CD14-positive monocyte (primary cell): ENCODE measurements around the gene CSK. TPM values are rescaled to one million over a fixed set of nuclear protein-coding genes. Genes with fewer than 3 reads are reported as not detected.

Source experiments
- DNase-seq, 3 donors: peaks; one replicate each; pipeline ENCODE4 v3.0.0-alpha.2; 2011 to 2022
- H2AFZ ChIP-seq: 2 replicates; pipeline ENCODE4 v1.6.0; 2012; ENCODE audit warnings: mild to moderate bottlenecking, low read depth, low read length, inconsistent platforms; ENCODE audit not compliant: insufficient read depth, poor library complexity, severe bottlenecking
- H3K27ac ChIP-seq, 2 donors: 1 replicate in 1 of 2; 2 replicates in 1 of 2; pipeline ENCODE4 v1.5.1; 2012 to 2013; ENCODE audit warnings: low read length in 2 of 2, control low read depth in 1 of 2, inconsistent platforms in 1 of 2, low read depth in 1 of 2, mild to moderate bottlenecking in 1 of 2
- H3K27me3 ChIP-seq, 2 donors: one replicate each; pipeline versions ENCODE4 v1.6.0 to v1.6.1; 2011 to 2013; ENCODE audit warnings: low read length in 2 of 2; ENCODE audit not compliant: control insufficient read depth in 2 of 2, insufficient read depth in 2 of 2
- H3K36me3 ChIP-seq, 2 donors: replicated peaks in 1 of 2; 1 replicate in 1 of 2; 2 replicates in 1 of 2; pipeline versions ENCODE4 v1.5.1 to v1.6.1; 2012 to 2013; ENCODE audit warnings: low read length in 2 of 2, control low read depth in 1 of 2, inconsistent platforms in 1 of 2, mild to moderate bottlenecking in 1 of 2; ENCODE audit not compliant: insufficient read depth in 2 of 2, control insufficient read depth in 1 of 2
- H3K4me1 ChIP-seq, 2 donors: 1 replicate in 1 of 2; 2 replicates in 1 of 2; pipeline versions ENCODE4 v1.5.1 to v1.6.1; 2012 to 2013; ENCODE audit warnings: low read length in 2 of 2, control low read depth in 1 of 2, inconsistent platforms in 1 of 2, mild to moderate bottlenecking in 1 of 2, moderate library complexity in 1 of 2; ENCODE audit not compliant: insufficient read depth in 2 of 2, control insufficient read depth in 1 of 2
- H3K4me2 ChIP-seq: replicated peaks from 2 replicates; pipeline ENCODE3; 2012; ENCODE audit warnings: low read length, moderate library complexity, mild to moderate bottlenecking; ENCODE audit not compliant: poor library complexity, severe bottlenecking; ENCODE audit errors: extremely low read depth
- H3K4me3 ChIP-seq, 3 experiments: fragments of 200-600 bp in 1 of 3; sonication (generic) in 1 of 3; replicated peaks in 1 of 3; 1 replicate in 2 of 3; 2 replicates in 1 of 3; pipeline ENCODE4 v1.5.1; 2011 to 2013; ENCODE audit warnings: low read length in 3 of 3, mild to moderate bottlenecking in 3 of 3, control low read depth in 2 of 3, low read depth in 2 of 3, inconsistent platforms in 1 of 3, moderate library complexity in 1 of 3
- H3K79me2 ChIP-seq: 2 replicates; pipeline ENCODE4 v1.6.0; 2012; ENCODE audit warnings: mild to moderate bottlenecking, control low read depth, inconsistent platforms, low read length, moderate library complexity; ENCODE audit not compliant: insufficient read depth
- H3K9ac ChIP-seq: 2 replicates; pipeline ENCODE4 v1.6.0; 2017; ENCODE audit warnings: low read length, mild to moderate bottlenecking; ENCODE audit not compliant: insufficient read depth, poor library complexity, severe bottlenecking
- H3K9me3 ChIP-seq, 2 donors: replicated peaks in 1 of 2; 1 replicate in 1 of 2; 2 replicates in 1 of 2; pipeline versions ENCODE4 v1.5.1 to v1.6.1; 2012 to 2013; ENCODE audit warnings: low read length in 2 of 2, control low read depth in 1 of 2; ENCODE audit not compliant: control insufficient read depth in 1 of 2, insufficient read depth in 1 of 2
- H4K20me1 ChIP-seq: 2 replicates; pipeline ENCODE4 v1.6.0; 2012; ENCODE audit warnings: mild to moderate bottlenecking, low read length, control low read depth, moderate library complexity; ENCODE audit not compliant: insufficient read depth
- H3K27ac Mint-ChIP-seq, 7 donors: one replicate each; pipeline ENCODE4 v1.8.0; 2020; ENCODE audit warnings: mild to moderate bottlenecking in 7 of 7, mixed read lengths in 7 of 7, moderate library complexity in 6 of 7, inconsistent platforms in 2 of 7
- H3K27me3 Mint-ChIP-seq, 3 donors: one replicate each; pipeline ENCODE4 v1.8.0; 2021 to 2022; ENCODE audit warnings: low read depth in 3 of 3, mild to moderate bottlenecking in 3 of 3, mixed read lengths in 3 of 3, moderate library complexity in 3 of 3, inconsistent platforms in 1 of 3
- H3K36me3 Mint-ChIP-seq, 2 donors: one replicate each; pipeline ENCODE4 v1.8.0; 2020; ENCODE audit warnings: mixed read lengths in 2 of 2, inconsistent platforms in 1 of 2, mild to moderate bottlenecking in 1 of 2
- H3K4me1 Mint-ChIP-seq: one replicate; pipeline ENCODE4 v1.8.0; 2020; ENCODE audit warnings: mild to moderate bottlenecking, mixed read lengths
- H3K4me3 Mint-ChIP-seq, 2 donors: one replicate each; pipeline ENCODE4 v1.8.0; 2020; ENCODE audit warnings: mild to moderate bottlenecking in 2 of 2, mixed read lengths in 2 of 2, moderate library complexity in 1 of 2
- H3K9me3 Mint-ChIP-seq, 7 donors: one replicate each; pipeline ENCODE4 v1.8.0; 2020 to 2022; ENCODE audit warnings: mixed read lengths in 7 of 7, mild to moderate bottlenecking in 6 of 7, moderate library complexity in 6 of 7, inconsistent platforms in 2 of 7
- CTCF ChIP-seq: fragments of 200-600 bp; IDR thresholded peaks from one replicate; pipeline ENCODE4 v1.8.0; 2022; ENCODE audit warnings: antibody characterized with exemption, mild to moderate bottlenecking
- WGBS: methylation state at CpG from one replicate; pipeline ENCODE4 v1.1.5; 2013; ENCODE audit warnings: missing lambda C conversion rate; ENCODE audit not compliant: insufficient coverage; 5-methylcytosine and 5-hydroxymethylcytosine counted together
- intact Hi-C, 2 donors: fragments of 100-400 bp; cut with micrococcal nuclease; formaldehyde crosslinking; loops; one replicate each; pipeline versions ENCODE4 v1.15.0 to v1.15.1; 2023
- polyA plus RNA-seq, 3 donors: library from polyadenylated mRNA; depleted of rRNA in 1 of 3; unstranded in 2 of 3; stranded (reverse) in 1 of 3; fragments of 300-500 nt in 2 of 3; fragments of >200 nt in 1 of 3; fragmentation: Illumina TruSeq in 2 of 3; gene quantifications; 1 replicate in 2 of 3; 2 replicates in 1 of 3; pipeline ENCODE4 v1.2.3, GENCODE V29; 2012 to 2021

CSK gene
- polyA plus RNA-seq, 3 donors: 79.0 to 426 (median 106) TPM

GRCh38 chr15:74773329-74773728 lies 8.6 kb upstream of the CSK start:
- Mint-ChIP-seq H3K27me3 (peaks cover 5 to 14% (median 7%) of the 10 kb centered on the region in 3 donors), H3K9me3 (no peaks in the 10 kb centered on the region), H3K27ac (peak overlapping the region in 1 of 7 donors; percentile 2), H3K4me1 (peaks cover 65% of the 10 kb centered on the region), H3K36me3 (no peaks in the 10 kb centered on the region), H3K4me3 (no peak overlapping the region)
- TF ChIP-seq CTCF: no peak
- H3K27ac ChIP-seq: no peak overlapping the region
- no peaks in the 10 kb centered on the region for H3K36me3 ChIP-seq
- peaks cover 7% of the 10 kb centered on the region for H3K79me2 ChIP-seq
- no peak for DNase-seq
- no peaks in the 10 kb centered on the region for H3K9me3 ChIP-seq
- no peak overlapping the region for H3K4me2 ChIP-seq
- intact Hi-C loops: no loop called here
- 97% methylated on average over 5 of the region's 5 CpGs for WGBS
- H3K9ac ChIP-seq: no peak overlapping the region
- H3K4me1 ChIP-seq: peaks cover 57 to 64% of the 10 kb centered on the region in 2 donors
- H3K4me3 ChIP-seq: no peak overlapping the region
- H3K27me3 ChIP-seq: peaks cover 0 to 3% of the 10 kb centered on the region in 2 donors
- H2AFZ ChIP-seq: no peak overlapping the region
- H4K20me1 ChIP-seq: no peaks in the 10 kb centered on the region

DNA sequence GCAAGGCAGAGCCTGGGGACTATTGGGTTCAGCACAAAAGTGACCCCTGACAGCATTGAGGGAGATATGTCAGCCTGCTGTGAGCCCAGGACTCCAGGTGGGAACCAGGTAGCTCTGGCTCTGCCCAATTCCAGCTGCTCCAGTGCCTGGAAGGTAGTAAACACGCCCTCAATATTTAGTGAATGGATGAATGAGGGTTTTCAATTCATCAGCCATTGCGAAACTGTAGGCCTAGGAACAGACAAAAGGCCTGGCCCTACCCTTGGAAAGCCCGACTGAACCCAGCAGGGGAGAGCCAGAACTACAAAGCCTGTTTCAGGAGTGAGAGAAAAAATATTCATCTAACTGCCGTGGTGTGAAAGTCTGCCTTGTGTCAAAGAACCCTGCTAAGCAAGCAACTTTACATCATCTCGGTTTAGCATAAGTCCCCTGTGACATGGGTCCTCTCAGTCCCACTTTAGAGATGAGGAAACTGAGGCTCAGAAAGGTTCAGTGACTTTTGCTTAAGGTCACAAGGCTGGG lies 8.1 kb upstream of the CSK start:
- Mint-ChIP-seq H3K9me3 (no peaks in the 10 kb centered on the region), H3K27ac (peak overlapping the region in 3 of 7 donors; percentile 25 to 55 (median 37)), H3K4me1 (peaks cover 67% of the 10 kb centered on the region), H3K27me3 (peaks cover 5 to 11% (median 7%) of the 10 kb centered on the region in 3 donors), H3K36me3 (no peaks in the 10 kb centered on the region), H3K4me3 (no peak overlapping the region)
- H3K4me1 ChIP-seq: peaks cover 61 to 69% of the 10 kb centered on the region in 2 donors
- no peak overlapping the region for H3K9ac ChIP-seq
- H3K27ac ChIP-seq: no peak overlapping the region
- intact Hi-C loops: no loop called here
- 67% methylated on average over 3 of the region's 5 CpGs for WGBS
- no peak for TF ChIP-seq CTCF
- H3K4me3 ChIP-seq: no peak overlapping the region
- DNase-seq: peak in 1 of 3 donors; percentile 40
- H3K9me3 ChIP-seq: no peaks in the 10 kb centered on the region
- peaks cover 0 to 3% of the 10 kb centered on the region in 2 donors for H3K27me3 ChIP-seq
- no peaks in the 10 kb centered on the region for H3K36me3 ChIP-seq
- H3K79me2 ChIP-seq: peaks cover 7% of the 10 kb centered on the region
- H2AFZ ChIP-seq: no peak overlapping the region
- H4K20me1 ChIP-seq: no peaks in the 10 kb centered on the region
- H3K4me2 ChIP-seq: no peak overlapping the region
